ENCODE results near the gene VWA5B2. TPM values are rescaled to one million over a fixed set of nuclear protein-coding genes. Genes with fewer than 3 reads are reported as not detected.
"Not testable (repeated sequence)": the region's sequence is repeated elsewhere in the genome, so short reads cannot be mapped to it uniquely, and the experiment has no call there.

Gene VWA5B2
- total RNA-seq, 1 experiment from 2014 or later = 0.90 TPM

DNA sequence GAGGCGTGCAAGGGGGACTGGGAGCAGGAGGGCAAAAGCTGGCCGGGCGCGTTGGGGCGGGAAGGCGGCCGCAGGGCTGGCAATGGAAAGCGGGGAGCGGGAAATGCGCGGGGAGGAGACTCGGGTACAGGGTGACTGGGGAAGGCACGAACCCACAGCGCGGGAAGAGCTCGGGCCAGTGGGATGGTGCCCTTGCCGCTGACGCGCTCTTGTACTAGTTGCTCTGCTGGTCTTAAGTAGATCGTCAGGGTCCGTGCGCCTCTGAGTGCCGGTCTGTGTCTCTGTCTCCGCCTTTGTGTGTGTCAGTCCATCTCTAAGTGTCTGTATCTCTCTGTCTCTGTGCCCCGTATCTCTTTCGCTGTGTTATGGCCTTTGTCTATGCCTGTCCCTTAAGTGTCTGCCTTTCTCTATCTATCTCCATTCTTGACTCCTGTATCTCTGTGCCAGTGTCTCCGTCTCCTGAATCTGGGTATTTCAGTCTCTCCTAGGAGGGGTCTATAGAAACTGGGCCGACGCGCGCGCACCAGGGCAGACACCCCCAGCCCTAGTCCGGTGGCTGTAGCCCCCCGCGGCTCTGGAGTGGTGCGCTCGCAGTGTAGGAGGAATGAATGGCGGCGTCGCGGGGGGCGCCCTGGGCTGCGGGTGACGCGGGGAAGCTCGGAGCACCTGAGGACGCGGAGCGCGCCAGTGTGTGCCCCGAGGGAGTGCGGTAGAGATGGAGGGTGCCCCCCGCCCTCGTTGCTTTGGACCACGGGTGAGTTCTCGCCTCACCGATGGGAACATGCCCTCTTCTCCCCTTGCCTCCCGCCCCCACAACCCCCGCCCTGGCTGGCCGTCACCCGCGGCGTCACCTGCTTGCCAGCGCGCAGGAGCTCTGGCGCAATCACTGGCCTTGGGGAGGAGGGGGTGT lies 32.7 kb downstream of the VWA5B2 start:
- peak; percentile 47 for DNase-seq
- CTCF ChIA-PET = interaction anchor here (0.6 to 1.5 kb wide), 8 partner anchors 12 to 1846 kb away, joined by 3 to 7 read pairs (median 4); partner anchors contain the start of genes EEF1AKMT4, PARL and PSMD2
- H3K4me3 Mint-ChIP-seq (ENCODE audit: low read depth, unreplicated experiment) = peak overlapping the region; percentile 66
- peaks cover 24% of the 10 kb centered on the region for H3K4me1 Mint-ChIP-seq (ENCODE audit: low read depth, unreplicated experiment)
- peaks cover 74% of the 10 kb centered on the region for H3K27me3 Mint-ChIP-seq (ENCODE audit: unreplicated experiment)
- no peak overlapping the region for H3K27ac Mint-ChIP-seq (ENCODE audit: unreplicated experiment)
- TF ChIP-seq, protein P1, sequence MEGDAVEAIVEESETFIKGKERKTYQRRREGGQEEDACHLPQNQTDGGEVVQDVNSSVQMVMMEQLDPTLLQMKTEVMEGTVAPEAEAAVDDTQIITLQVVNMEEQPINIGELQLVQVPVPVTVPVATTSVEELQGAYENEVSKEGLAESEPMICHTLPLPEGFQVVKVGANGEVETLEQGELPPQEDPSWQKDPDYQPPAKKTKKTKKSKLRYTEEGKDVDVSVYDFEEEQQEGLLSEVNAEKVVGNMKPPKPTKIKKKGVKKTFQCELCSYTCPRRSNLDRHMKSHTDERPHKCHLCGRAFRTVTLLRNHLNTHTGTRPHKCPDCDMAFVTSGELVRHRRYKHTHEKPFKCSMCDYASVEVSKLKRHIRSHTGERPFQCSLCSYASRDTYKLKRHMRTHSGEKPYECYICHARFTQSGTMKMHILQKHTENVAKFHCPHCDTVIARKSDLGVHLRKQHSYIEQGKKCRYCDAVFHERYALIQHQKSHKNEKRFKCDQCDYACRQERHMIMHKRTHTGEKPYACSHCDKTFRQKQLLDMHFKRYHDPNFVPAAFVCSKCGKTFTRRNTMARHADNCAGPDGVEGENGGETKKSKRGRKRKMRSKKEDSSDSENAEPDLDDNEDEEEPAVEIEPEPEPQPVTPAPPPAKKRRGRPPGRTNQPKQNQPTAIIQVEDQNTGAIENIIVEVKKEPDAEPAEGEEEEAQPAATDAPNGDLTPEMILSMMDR (IDR thresholded peaks at IDR 0.05; ENCODE audit: unreplicated experiment) = no peak
- intact Hi-C loops (cut with micrococcal nuclease; ENCODE audit: unreplicated experiment) = no loop called here
- BruUV-seq (replicated peaks) = no TSS peak
- H3K9me3 Mint-ChIP-seq (ENCODE audit: low read depth, unreplicated experiment) = peaks cover under 1% of the 10 kb centered on the region
- H3K36me3 Mint-ChIP-seq (ENCODE audit: insufficient read depth, unreplicated experiment) = peaks cover 34% of the 10 kb centered on the region

- Mint-ChIP-seq H3K4me1 (ENCODE audit: low read depth, unreplicated experiment) (peaks cover 24% of the 10 kb centered on the region), H3K27ac (ENCODE audit: unreplicated experiment) (no peak overlapping the region), H3K27me3 (ENCODE audit: unreplicated experiment) (peaks cover 81% of the 10 kb centered on the region), H3K4me3 (ENCODE audit: low read depth, unreplicated experiment) (peak overlapping the region; percentile 66), H3K36me3 (ENCODE audit: insufficient read depth, unreplicated experiment) (peaks cover 34% of the 10 kb centered on the region), H3K9me3 (ENCODE audit: low read depth, unreplicated experiment) (peaks cover 4% of the 10 kb centered on the region)
- DNase-seq = no peak
- no TSS peak for BruUV-seq (replicated peaks)
- CTCF ChIA-PET = interaction anchor here (0.6 to 1.5 kb wide), 4 partner anchors 29 to 378 kb away, joined by 3 to 7 read pairs (median 4); partner anchors contain the start of genes PARL and PSMD2
- TF ChIP-seq, protein P1 (IDR thresholded peaks at IDR 0.05; ENCODE audit: unreplicated experiment) = no peak
- intact Hi-C loops (cut with micrococcal nuclease; ENCODE audit: unreplicated experiment) = no loop called here
Observed at GRCh38 chr3:184262764-184263179, 33.4 kb downstream of the VWA5B2 start.

GRCh38 chr3:184267249-184267648 lies 37.9 kb downstream of the VWA5B2 start:
- BruUV-seq (replicated peaks); CTCF ChIA-PET; H3K4me1 Mint-ChIP-seq (ENCODE audit: low read depth, unreplicated experiment); H3K9me3 Mint-ChIP-seq (ENCODE audit: low read depth, unreplicated experiment); DNase-seq; intact Hi-C loops (cut with micrococcal nuclease; ENCODE audit: unreplicated experiment); H3K27ac Mint-ChIP-seq (ENCODE audit: unreplicated experiment); H3K4me3 Mint-ChIP-seq (ENCODE audit: low read depth, unreplicated experiment); H3K36me3 Mint-ChIP-seq (ENCODE audit: insufficient read depth, unreplicated experiment): not testable (repeated sequence)
- peaks cover 61% of the 10 kb centered on the region for H3K27me3 Mint-ChIP-seq (ENCODE audit: unreplicated experiment)

- CTCF ChIA-PET = interaction anchor here (0.6 to 1.0 kb wide), 2 partner anchors 15 to 1485 kb away, joined by 3 to 5 read pairs; no protein-coding TSS in a partner anchor
- TF ChIP-seq, protein P1 (IDR thresholded peaks at IDR 0.05; ENCODE audit: unreplicated experiment) = no peak
- DNase-seq = no peak
- BruUV-seq (replicated peaks) = no TSS peak
- no peaks in the 10 kb centered on the region for H3K4me1 Mint-ChIP-seq (ENCODE audit: low read depth, unreplicated experiment)
- H3K36me3 Mint-ChIP-seq (ENCODE audit: insufficient read depth, unreplicated experiment) = no peaks in the 10 kb centered on the region
- peaks cover 1% of the 10 kb centered on the region for H3K9me3 Mint-ChIP-seq (ENCODE audit: low read depth, unreplicated experiment)
- no peak overlapping the region for H3K4me3 Mint-ChIP-seq (ENCODE audit: low read depth, unreplicated experiment)
- no peak overlapping the region for H3K27ac Mint-ChIP-seq (ENCODE audit: unreplicated experiment)
- peaks cover 62% of the 10 kb centered on the region for H3K27me3 Mint-ChIP-seq (ENCODE audit: unreplicated experiment)
- intact Hi-C loops (cut with micrococcal nuclease; ENCODE audit: unreplicated experiment) = no loop called here
Observed at GRCh38 chr3:184272269-184272668, 42.9 kb downstream of the VWA5B2 start.
